HG03097 (cell line): ENCODE measurements around the gene EPS15.
"Not testable (repeated sequence)": the region's sequence is repeated elsewhere in the genome, so short reads cannot be mapped to it uniquely, and the experiment has no call there.

Experiments
- ATAC-seq: cut with Tn5 transposase; IDR thresholded peaks from one replicate; pipeline ENCODE4 v1.9.1; 2021; ENCODE audit not compliant: unreplicated experiment, low FRiP score

EPS15 gene

DNA sequence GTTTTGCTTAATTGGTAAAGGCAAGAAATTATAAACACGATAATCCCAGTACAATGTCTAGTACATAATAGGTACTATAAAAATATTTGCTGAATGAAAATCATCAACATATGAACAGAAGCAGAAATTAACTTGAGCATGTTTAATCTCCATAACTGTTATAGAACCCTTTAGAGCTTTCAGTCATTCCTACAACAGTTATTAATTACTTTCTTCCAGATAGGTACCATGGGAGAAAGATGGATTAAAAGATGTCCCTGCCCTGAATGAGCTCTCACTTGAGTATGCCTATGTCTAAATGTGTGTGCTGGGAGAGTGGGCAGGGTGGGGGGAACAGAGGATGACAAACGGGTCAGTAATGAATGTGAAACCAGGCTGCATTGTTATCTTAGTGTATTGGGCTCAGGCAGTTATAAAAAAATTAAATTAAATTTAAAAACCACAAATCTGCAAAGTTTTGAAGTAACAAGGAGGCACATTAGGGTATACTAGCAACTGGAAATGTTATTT lies 2.4 kb downstream of the EPS15 start:
- no peak for ATAC-seq

DNA sequence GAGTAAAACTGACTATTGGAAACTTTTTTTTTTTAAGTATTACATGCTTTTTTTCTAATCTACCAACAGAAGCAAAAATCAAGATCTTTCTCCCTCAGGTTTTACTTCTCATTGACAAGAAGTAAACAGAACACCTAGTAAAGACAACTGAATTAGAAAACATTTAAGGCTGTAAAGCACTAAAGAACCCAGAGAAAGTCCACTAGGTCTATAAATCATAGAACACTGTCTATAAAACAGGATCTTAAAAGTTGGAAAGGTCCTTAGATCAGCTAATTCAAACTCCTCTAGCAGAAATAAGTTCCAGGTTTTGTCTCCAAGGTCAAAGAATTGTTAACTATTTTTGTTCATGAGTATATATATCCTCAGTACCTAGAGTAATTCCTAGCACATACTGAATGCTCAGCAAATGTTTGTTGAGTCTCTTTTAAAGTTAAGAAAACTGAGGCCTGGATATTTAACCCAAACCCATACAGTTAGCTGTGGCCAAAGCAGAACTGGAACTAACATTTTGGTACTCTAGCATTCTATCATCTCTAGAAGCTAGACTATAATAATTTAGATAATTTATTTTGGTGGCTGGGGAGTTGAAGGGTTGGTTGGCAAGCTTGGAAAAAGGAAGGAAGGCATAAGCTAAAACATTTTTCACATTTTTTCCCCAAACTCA lies 3.0 kb downstream of the EPS15 start:
- no peak for ATAC-seq

DNA sequence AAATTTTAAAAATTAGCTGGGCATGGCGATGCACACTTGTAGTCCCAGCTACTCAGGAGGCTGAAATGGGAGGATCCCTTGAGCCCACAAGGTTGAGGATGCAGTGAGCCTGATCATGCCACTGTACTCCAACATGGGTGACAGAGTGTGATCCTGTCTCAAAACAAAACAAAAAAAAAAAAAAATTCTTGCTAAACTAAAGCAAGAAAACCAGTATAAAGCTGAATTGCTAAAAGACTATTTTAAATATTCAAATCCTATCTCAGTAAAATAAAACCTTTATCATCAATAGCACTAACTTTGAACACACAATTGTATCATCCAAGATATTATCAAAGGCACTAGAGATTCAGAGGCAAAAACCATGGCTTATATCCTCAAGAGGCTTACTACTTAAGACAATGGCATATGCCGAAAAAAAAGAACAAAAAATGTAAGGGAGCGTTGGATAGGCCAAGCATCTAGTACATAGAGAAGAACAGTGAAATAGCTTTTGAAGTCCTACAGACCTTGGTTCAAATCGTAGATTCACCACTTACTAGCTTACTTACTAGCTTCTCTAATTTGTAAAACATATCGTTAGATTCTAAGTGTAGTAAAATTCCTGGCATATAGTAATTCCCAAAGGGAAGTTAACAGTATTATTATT lies 3.6 kb downstream of the EPS15 start:
- no peak for ATAC-seq

DNA sequence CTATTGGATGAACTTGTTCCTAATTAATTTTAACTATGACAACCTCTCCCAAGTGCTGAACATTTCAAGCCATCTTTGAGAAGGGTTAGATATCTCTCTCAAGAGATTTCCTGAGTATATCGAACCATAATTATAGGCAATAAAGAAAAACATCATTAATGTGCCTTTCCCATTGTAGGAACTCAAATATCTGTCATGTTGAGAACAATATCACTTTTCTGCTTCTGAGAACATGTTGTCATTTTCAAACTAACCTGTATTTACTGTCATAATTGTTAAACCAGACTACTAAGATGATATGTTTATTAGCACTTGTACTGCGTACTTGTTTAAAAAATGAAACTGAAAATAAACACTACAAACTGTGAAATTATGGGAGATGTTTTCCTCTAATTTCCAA lies 4.3 kb downstream of the EPS15 start:
- no peak for ATAC-seq

DNA sequence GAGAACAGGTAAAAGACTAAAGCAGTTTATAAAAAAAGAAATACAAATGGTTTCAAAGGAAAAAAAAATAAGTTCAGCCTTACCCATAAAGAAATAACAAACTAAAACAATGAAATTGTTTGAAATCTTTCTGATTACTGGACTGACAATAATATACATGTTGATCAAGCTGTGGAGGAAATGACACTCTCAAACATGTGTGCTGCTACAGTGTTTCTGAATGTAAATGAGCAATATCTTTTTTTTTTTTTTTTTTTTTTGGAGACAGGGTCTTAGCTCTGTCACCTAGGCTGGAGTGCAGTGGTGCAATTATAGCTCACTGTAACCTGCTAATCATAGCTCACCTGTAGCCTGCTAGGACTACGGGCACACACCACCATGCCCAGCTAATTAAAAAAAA lies 6.5 kb downstream of the EPS15 start:
- ATAC-seq = no peak

DNA sequence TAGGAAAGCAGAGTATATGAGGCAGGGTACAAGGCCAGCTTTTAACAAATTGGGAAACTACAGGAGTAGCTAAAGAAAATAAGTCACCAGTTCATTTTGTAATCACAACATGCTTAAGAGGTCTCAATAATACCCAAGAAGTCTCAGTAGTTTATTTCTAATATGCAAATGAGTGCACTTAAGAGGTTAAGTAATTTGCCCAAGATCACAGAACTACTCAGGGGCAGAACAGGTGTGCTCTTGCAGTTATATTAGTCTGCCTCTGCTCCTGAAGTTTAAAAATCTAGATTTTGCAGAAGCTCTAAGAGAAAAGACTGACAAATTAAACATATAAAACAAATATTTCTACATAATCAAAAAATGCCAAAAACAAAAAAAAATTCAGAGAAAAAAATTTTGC lies 6.9 kb downstream of the EPS15 start:
- no peak for ATAC-seq

DNA sequence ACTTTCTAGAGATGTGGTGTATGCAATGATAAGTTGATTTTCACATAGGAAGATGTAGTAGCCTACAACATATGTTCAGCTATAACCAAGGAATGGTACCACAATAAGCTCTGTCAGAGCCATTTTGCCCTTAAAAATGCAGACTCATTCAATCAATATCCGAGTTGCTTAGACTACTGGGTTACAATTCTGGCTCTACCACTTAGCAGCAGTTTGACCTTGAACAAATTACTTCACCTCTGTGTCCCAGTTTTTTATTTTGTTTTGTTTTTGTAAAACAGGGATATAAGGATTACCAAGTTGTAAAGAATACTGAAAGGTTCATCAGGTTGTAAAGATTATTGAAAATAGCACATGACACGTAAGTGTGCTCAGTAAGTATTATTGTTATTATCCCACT lies 9.3 kb downstream of the EPS15 start:
- ATAC-seq = no peak

DNA sequence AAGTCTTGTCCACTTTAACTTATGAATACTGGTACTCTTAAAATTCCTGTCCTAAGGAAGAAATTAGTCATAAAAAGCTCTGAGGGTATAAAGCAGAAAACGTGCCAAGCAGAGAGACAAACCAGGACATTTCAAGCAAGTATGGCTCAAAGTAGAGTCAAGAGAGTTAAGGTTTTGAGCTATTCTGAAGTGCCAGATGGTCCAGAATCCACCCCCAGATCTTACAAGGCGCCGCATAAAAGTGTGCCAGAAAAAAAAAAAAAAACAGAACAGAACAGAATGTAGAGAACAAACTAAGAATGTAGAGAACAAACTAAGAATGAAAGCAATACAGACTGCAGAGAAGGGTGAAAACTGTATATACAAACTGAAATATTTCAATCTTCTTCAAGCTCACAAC lies 12.5 kb downstream of the EPS15 start:
- ATAC-seq = no peak

DNA sequence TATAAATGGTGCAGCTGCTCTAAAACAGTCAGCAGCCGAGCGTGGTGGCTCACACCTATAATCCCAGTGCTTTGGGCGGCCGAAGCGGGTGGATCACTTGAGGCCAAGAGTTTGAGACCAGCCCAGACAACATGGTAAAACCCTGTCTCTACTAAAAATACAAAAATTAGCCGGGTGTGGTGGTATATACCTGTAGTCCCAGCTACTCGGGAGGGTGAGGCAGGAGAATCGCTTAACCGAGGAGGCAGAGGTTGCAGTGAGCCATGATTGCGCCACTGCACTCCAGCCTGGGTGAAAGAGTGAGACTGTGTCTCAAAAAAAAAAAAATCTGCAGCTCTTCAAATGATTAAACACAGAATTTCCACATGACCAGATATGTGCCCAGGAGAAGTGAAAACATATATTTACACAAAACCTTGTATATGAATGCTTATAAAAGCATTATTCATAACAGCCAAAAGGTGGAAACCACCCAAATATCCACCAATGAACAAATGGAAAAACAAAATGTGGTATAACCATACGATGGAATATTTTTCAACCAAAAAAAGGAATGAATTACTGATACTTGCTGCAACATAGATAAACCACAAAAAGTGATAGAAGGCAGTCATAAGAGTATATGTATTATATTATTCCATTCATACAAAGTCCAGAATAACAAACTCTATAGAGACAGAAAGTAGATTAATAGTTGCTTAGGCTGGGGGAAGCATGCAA lies 14.1 kb downstream of the EPS15 start:
- ATAC-seq = peak; percentile 40

DNA sequence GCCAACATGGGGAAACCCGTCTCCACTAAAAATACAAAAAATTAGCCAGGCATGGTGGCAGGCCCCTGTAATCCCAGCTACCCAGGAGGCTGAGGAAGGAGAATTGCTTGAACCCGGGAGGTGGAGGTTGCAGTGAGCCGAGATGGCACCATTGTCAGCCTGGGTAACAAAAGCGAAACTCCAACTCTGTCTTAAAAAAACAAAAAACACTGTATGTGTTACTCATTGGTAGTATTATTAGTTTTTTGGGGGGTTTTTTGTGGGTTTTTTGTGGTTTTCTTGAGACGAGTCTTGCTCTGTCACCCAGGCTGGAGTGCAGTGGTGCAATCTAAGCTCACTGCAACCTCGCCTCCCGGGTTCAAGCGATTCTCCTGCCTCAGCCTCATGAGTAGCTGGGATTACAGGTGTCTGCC lies 17.8 kb downstream of the EPS15 start:
- ATAC-seq = not testable (repeated sequence)

DNA sequence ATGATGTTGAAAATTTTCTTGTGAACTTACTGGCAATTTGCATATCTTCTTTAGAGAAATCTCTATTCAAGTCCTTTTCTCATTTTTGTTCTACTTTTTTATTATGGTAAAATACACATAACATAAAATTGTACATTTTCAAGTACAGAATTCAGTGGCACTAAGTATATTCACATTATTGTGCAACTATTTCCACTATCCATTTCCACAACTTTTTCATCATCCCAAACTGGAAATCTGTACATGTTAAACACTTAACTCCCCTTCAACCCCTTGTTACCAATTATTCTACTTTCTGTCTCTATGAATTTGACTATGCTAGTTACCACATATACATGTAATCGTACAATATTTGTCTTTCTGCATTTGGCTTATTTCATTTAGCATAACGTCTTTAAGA lies 19.4 kb downstream of the EPS15 start:
- ATAC-seq = no peak

DNA sequence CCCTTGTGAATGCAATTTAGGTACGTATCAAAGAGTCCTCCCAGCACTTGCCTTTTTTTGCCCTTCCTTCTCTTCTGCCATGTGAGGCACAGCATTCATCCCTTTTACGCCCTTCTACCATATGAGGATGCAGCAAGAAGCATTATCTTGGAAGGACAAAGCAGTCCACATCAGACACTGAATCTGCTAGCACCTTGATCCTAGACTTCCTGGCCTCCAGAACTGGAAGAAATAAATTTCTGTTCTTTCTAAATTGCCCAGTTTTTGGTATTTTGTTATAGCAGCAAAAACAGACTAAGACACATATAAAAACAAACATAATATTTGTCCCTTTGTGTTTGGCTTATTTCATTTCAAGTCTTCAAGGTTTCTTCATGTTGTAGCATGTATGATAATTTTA lies 20.1 kb downstream of the EPS15 start:
- no peak for ATAC-seq

DNA sequence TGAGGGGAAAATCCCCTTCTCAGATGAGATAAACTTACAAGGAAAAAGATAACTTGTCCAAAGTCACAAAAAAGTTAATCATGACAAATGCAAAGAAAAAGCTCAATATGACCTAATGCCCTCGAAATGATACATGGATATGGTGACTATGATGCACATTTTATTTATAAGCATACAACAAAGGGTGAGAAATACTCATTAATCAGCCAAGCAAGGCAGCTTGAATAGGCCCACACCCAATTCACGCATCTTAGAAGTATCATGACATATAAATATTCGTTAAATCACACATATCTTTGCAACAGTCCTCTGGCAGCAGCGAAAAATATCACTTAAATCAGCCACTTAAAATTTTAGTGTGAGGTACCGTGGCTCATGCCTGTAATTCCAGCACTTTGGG lies 21.7 kb downstream of the EPS15 start:
- no peak for ATAC-seq

DNA sequence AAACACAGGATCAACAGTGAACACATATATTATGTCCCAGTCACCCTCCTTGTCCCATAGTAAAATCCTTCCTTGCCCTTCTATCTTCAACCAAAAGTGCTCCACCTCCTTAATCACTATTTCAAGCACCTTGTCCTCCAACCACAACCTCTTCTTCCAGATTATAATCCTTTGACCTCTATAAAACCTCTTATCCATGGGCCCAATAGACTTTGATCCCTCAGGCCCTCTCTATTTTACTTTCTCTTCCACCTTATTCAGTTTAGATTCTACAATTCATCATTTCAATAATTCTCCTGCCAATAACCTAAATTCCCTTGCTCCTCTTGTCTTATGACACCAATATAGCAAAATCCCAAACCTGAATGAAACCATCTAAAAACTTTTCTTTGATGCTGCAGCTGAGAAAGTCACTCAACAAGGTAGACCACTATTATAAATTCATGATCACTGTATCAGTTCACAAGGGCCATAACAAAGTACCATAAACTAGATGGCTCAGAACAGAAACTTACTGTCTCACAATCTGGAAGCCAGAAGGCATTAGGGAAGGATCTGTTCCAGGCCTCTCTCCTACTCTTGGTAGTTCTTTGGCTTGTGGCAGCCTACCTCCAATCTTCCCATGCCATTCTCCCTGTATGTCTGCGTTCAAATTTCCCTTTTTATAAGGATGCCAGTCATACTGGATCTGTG lies 24.8 kb downstream of the EPS15 start:
- no peak for ATAC-seq

DNA sequence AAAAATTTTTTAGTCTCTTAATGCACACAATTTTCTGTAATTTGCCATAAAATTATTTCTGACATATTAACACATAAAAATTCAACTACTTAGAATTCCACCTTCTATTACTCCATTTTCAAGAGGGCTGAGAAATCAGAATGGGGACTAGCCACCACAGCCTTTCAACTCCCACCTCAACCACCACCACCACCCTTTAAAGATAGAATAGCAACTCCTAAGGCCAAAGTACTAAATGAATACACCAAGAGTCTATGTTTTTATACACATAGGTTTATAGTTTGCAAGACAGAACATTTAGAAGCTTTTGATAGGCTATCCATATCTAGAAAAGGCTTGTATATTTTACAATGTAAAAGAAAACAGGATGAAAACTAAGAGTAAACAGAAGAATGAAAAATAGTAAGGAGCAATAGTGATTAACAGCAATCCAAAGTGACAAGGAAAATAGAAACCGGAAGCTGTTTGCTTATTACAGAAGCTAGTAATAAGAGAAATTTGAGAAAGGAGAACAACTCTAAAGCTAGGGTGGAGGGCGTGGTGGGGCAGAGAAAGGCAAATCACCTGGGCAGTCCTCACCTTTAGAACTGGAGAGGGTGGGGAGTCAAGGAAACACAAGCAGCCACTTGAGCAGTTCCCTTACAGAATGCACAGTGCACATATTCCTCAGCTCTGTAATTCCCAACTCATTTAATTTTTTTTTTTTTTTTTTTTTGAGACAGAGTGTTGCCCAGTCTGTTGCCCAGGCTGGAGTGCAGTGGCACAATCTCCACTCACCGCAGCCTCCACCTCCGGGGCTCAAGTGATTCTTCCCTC lies 27.7 kb downstream of the EPS15 start:
- no peak for ATAC-seq

DNA sequence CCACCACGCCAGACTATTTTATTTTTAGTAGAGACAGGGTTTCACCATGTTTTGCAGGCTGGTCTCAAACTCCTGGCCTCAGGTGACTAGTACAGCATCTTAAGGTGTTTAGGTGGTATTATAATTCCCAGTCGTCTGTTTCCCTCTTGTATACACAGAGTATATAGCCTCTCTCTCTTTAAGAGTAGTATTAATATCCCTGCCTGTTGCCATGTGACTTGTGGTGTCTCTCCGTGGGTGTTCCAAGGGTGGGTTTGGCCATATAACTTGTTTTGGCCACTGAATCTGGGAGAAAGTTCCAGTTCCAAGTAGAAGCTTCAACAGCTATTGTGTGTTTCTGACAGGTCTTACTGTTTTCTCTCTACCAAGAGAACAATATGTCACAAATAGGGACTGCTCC lies 29.6 kb downstream of the EPS15 start:
- no peak for ATAC-seq

DNA sequence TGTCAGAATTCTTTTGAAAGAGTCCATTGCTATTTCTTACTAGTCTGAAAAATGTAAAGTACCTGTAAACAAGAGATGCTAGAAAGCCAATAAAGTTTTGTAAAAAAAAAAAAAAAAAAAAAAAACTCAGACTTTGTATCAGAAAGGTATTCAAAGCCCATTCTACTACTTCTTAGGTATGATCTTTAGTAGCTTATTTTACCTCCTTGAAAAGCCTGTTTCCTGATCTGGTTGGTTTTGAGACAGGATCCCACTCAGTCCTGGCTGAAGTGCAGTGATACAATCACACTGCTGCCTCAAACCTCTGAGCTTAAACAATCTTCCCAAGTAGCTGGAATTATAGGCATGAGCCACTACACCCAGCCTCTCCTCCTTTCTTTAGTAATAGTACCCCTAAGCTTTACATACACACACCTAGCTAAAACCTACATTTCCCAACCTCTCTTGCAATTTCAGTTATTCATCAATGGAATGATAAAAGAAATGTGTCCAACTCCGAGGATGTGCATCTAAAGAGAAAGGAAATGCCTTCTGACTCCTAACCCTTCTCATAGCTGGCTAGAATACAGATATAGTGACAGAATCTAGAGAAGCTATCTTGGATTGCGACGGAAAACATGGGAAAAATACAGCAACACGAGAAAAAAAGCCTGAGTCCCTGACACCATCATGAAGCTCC lies 30.6 kb downstream of the EPS15 start:
- ATAC-seq = no peak

DNA sequence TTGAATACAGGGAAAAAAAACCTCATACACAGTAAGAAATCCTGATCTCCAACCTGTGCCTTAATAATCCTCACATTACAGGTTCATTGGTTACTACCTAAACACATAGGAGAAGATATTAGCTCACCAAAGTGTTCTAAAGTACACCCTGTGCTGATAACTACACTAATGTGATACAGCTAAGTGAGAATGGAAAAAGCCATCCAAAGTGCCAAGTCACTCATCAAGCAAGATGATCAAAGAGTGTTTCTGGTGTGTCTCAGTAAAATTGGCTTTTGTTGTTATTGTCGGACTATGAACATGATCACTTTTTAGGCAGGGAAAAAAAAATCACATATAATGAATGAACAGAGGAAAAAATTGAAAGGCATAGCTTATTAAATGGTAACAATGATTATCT lies 31.4 kb downstream of the EPS15 start:
- no peak for ATAC-seq

DNA sequence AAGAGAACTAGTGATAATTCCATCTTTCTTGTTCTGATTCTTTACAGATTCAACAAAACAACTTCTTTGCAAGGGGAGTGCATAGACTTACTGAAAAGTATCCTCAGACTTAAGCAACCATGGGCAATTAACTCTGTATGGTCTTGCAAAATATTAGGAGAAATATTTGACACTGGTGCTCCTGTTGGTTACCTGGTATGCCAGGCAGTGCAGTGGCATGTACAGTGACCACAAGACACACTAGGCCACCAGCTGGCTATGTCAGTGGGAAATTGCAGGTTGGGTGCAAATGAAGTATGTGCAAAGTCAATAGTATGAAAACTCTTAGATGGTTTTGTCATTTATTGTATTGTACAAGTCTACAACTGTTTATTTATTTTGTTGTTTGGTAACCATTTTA lies 34.5 kb downstream of the EPS15 start:
- no peak for ATAC-seq

DNA sequence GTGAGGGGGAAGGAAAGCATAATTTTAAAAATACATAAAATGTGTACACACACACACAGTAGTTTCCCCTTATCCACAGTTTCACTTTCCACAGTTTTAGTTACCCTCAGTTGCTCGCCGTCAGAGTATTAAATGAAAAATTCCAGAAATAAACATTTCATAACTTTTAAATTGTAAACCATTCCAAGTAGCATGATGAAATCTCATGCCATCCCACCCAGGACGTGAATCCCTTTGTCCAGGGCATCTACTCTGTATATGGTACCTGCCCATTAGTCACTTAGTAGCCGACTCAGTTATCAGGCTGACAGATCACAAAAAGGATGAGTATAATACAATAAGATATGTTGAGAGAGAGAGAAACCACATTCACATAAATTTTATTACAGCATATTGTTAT lies 36.2 kb downstream of the EPS15 start:
- no peak for ATAC-seq
